SK-N-SH (cell line): Measurements from ENCODE around the gene MAML3. TPM values are rescaled to one million over a fixed set of nuclear protein-coding genes. Genes with fewer than 3 reads are reported as not detected.

Experiments used
- CTCF ChIA-PET: fragments of 300-600, 350-600 bp; formaldehyde crosslinking; extraction: SDS; loops from one replicate; lab custom pipeline; 2021; lab: Yijun Ruan, JAX
- POLR2A ChIA-PET: fragments of 350-600 bp; sonication (Branson Sonifier 250); formaldehyde crosslinking; extraction: SDS; loops from one replicate; lab custom pipeline; 2020; ENCODE audit warnings: antibody characterized with exemption, inconsistent platforms; lab: Yijun Ruan, JAX
- DNase-seq: peaks from one replicate; pipeline ENCODE4 v3.0.0; 2012
- H2AFZ ChIP-seq: fragments of 200-600 bp; sonication (generic); 2 replicates; pipeline ENCODE4 v1.8.1; 2016; ENCODE audit warnings: antibody characterized with exemption, mild to moderate bottlenecking, low read depth
- H3F3A ChIP-seq: fragments of 200-600 bp; sonication (generic); replicated peaks from 2 replicates; pipeline ENCODE3; 2016; ENCODE audit warnings: antibody characterized with exemption, mild to moderate bottlenecking; ENCODE audit not compliant: insufficient read depth
- H3K27ac ChIP-seq, 2 experiments: fragments of 200-500 bp in 1 of 2; fragments of 200-600 bp in 1 of 2; sonication (Bioruptor generic) in 1 of 2; sonication (generic), shearing (Covaris generic) in 1 of 2; 2 replicates each; pipeline versions ENCODE4 v1.5.1 to v1.6.1; 2014 to 2016; ENCODE audit warnings: low read depth in 2 of 2, inconsistent platforms in 1 of 2, low read length in 1 of 2, mild to moderate bottlenecking in 1 of 2, mixed read lengths in 1 of 2
- H3K27me3 ChIP-seq: fragments of 200-600 bp; sonication (generic), shearing (Covaris generic); 2 replicates; pipeline ENCODE4 v1.6.1; 2016; ENCODE audit warnings: mixed run types; ENCODE audit not compliant: insufficient read depth
- H3K36me3 ChIP-seq, 2 experiments: fragments of 200-500 bp in 1 of 2; fragments of 200-600 bp in 1 of 2; sonication (Bioruptor generic) in 1 of 2; sonication (generic) in 1 of 2; replicated peaks in 1 of 2; 2 replicates each; pipeline versions ENCODE3 to v1.5.1; 2014 to 2016; ENCODE audit warnings: low read length in 1 of 2, mild to moderate bottlenecking in 1 of 2; ENCODE audit not compliant: insufficient read depth in 2 of 2, control insufficient read depth in 1 of 2
- H3K4me1 ChIP-seq, 2 experiments: fragments of 200-500 bp in 1 of 2; fragments of 200-600 bp in 1 of 2; sonication (Bioruptor generic) in 1 of 2; sonication (generic), shearing (Covaris generic) in 1 of 2; 2 replicates each; pipeline versions ENCODE4 v1.5.1 to v1.6.1; 2014 to 2016; ENCODE audit warnings: low read depth in 1 of 2, low read length in 1 of 2, mixed run types in 1 of 2; ENCODE audit not compliant: insufficient read depth in 2 of 2, control insufficient read depth in 1 of 2
- H3K4me2 ChIP-seq: fragments of 200-600 bp; sonication (generic), shearing (Covaris generic); 2 replicates; pipeline ENCODE4 v1.6.1; 2017; ENCODE audit warnings: mixed run types
- H3K4me3 ChIP-seq, 2 experiments: fragments of 200-500 bp in 1 of 2; fragments of 200-600 bp in 1 of 2; sonication (Bioruptor generic) in 1 of 2; sonication (generic), shearing (Covaris generic) in 1 of 2; 2 replicates each; pipeline versions ENCODE4 v1.5.1 to v1.8.1; 2014 to 2016; ENCODE audit warnings: low read depth in 2 of 2, inconsistent platforms in 1 of 2, low read length in 1 of 2, mild to moderate bottlenecking in 1 of 2, mixed read lengths in 1 of 2, moderate library complexity in 1 of 2
- H3K79me2 ChIP-seq: fragments of 200-600 bp; sonication (generic); 2 replicates; pipeline ENCODE4 v1.8.1; 2017; ENCODE audit warnings: mild to moderate bottlenecking; ENCODE audit not compliant: insufficient read depth
- H3K9ac ChIP-seq: fragments of 200-600 bp; sonication (generic); 2 replicates; pipeline ENCODE4 v1.6.1; 2017; ENCODE audit warnings: mixed run types
- H3K9me2 ChIP-seq: fragments of 200-600 bp; sonication (generic); 2 replicates; pipeline ENCODE4 v1.6.1; 2017; ENCODE audit warnings: mixed run types
- H3K9me3 ChIP-seq: fragments of 200-600 bp; sonication (generic); 2 replicates; pipeline ENCODE4 v1.6.1; 2017; ENCODE audit warnings: mixed run types, mild to moderate bottlenecking, moderate library complexity
- H4K20me1 ChIP-seq: fragments of 200-600 bp; sonication (generic); 2 replicates; pipeline ENCODE4 v1.6.1; 2017; ENCODE audit warnings: mild to moderate bottlenecking, mixed run types; ENCODE audit not compliant: insufficient read depth
- CHD2 ChIP-seq: fragments of 150-350 bp; IDR thresholded peaks from 2 replicates; pipeline ENCODE4 v1.6.1; 2018; ENCODE audit warnings: low read length; ENCODE audit not compliant: partially characterized antibody
- ELF1 ChIP-seq: IDR thresholded peaks from 2 replicates; pipeline ENCODE4 v1.4.0; 2012
- EP300 ChIP-seq, 2 experiments: IDR thresholded peaks; 2 replicates each; pipeline versions ENCODE4 v1.4.0 to v1.6.1; 2012; ENCODE audit warnings: borderline replicate concordance in 1 of 2, low read depth in 1 of 2, low read length in 1 of 2
- EZH2phosphoT487 ChIP-seq: fragments of 200-600 bp; sonication (generic); IDR thresholded peaks from 2 replicates; pipeline ENCODE4 v1.6.1; 2017; ENCODE audit warnings: low read depth, mixed run types, mild to moderate bottlenecking, antibody characterized with exemption, moderate library complexity, borderline replicate concordance
- FOXM1 ChIP-seq: IDR thresholded peaks from 2 replicates; pipeline ENCODE4 v1.4.0; 2012; ENCODE audit warnings: low read depth, mild to moderate bottlenecking
- GABPA ChIP-seq: IDR thresholded peaks from 2 replicates; pipeline ENCODE4 v1.4.0; 2012; ENCODE audit warnings: low read depth, mild to moderate bottlenecking
- IRF3 ChIP-seq: fragments of 150-350 bp; IDR thresholded peaks from 2 replicates; pipeline ENCODE4 v1.6.1; 2016; ENCODE audit warnings: mild to moderate bottlenecking, low read depth, low read length
- JUND ChIP-seq: IDR thresholded peaks from 2 replicates; pipeline ENCODE4 v1.4.0; 2012
- MEF2A ChIP-seq: IDR thresholded peaks from 2 replicates; pipeline ENCODE4 v1.4.0; 2012; ENCODE audit warnings: low read depth, borderline replicate concordance
- MXI1 ChIP-seq: IDR thresholded peaks from 2 replicates; pipeline ENCODE4 v1.6.1; 2012; ENCODE audit warnings: mild to moderate bottlenecking, low read depth, low read length, improper control_type of control experiment
- NRF1 ChIP-seq: IDR thresholded peaks from 2 replicates; pipeline ENCODE4 v1.6.1; 2012; ENCODE audit warnings: low read depth, mild to moderate bottlenecking, low read length
- POLR2AphosphoS5 ChIP-seq: IDR thresholded peaks from 2 replicates; pipeline ENCODE4 v1.6.1; 2012; ENCODE audit warnings: low read depth, low read length
- RCOR1 ChIP-seq: fragments of 150-350 bp; IDR thresholded peaks from 2 replicates; pipeline ENCODE4 v1.6.1; 2017; ENCODE audit warnings: antibody characterized with exemption, low read length
- REST ChIP-seq: IDR thresholded peaks from 2 replicates; pipeline ENCODE4 v1.6.1; 2012; ENCODE audit warnings: mild to moderate bottlenecking, low read depth, low read length, moderate library complexity
- RFX5 ChIP-seq: IDR thresholded peaks from 2 replicates; pipeline ENCODE4 v1.6.1; 2012; ENCODE audit warnings: mild to moderate bottlenecking, improper control_type of control experiment, low read length
- RXRA ChIP-seq: IDR thresholded peaks from 2 replicates; pipeline ENCODE4 v1.4.0; 2012; ENCODE audit warnings: low read depth, mild to moderate bottlenecking, borderline replicate concordance
- SIN3A ChIP-seq: IDR thresholded peaks from 2 replicates; pipeline ENCODE4 v1.6.1; 2012; ENCODE audit warnings: low read depth, mild to moderate bottlenecking, low read length, moderate library complexity, borderline replicate concordance
- TCF12 ChIP-seq: IDR thresholded peaks from 2 replicates; pipeline ENCODE4 v1.4.0; 2012
- USF1 ChIP-seq: IDR thresholded peaks from 2 replicates; pipeline ENCODE4 v1.4.0; 2012; ENCODE audit warnings: low read depth, borderline replicate concordance
- USF2 ChIP-seq: fragments of 150-350 bp; IDR thresholded peaks from 2 replicates; pipeline ENCODE4 v1.6.1; 2017; ENCODE audit warnings: antibody characterized with exemption, low read length, low read depth, borderline replicate concordance
- WGBS: methylation state at CpG from one replicate; pipeline ENCODE4 v1.1.6; 2017; ENCODE audit warnings: low lambda C conversion rate; 5-methylcytosine and 5-hydroxymethylcytosine counted together
- polyA plus RNA-seq, 3 experiments: library from polyadenylated mRNA; depleted of rRNA; stranded (reverse); fragments of >200 nt; gene quantifications; 2 replicates each; pipeline ENCODE4 v1.2.3, GENCODE V29; 2012

Gene MAML3
- polyA plus RNA-seq, 1 of the 3 experiments (the other 2 are of a cell fraction): 5.3 TPM

- TF ChIP-seq GABPA (no peak), MEF2A (no peak), FOXM1 (no peak), RFX5 (no peak), EZH2phosphoT487 (no peak), CHD2 (no peak), ELF1 (no peak), NRF1 (no peak), POLR2AphosphoS5 (no peak), USF1 (no peak)
Measured at GRCh38 chr4:139858436-139859205, 295.4 kb downstream of the MAML3 start (continued).

GRCh38 chr4:139857977-139858376 lies 296.0 kb downstream of the MAML3 start:
- POLR2A ChIA-PET: interaction anchor here (0.9 to 3.1 kb wide), 9 partner anchors 9 to 380 kb away, joined by 3 to 12 read pairs (median 5); no protein-coding TSS in a partner anchor
- no peak for DNase-seq
- Histone ChIP-seq H3F3A (no peaks in the 10 kb centered on the region), H4K20me1 (no peaks in the 10 kb centered on the region), H3K9me3 (no peaks in the 10 kb centered on the region), H3K4me2 (no peak overlapping the region), H2AFZ (no peak overlapping the region), H3K27ac (peak overlapping the region in 1 of 2 experiments; percentile 99; a peak in 2 of 4 replicates), H3K9me2 (no peaks in the 10 kb centered on the region), H3K27me3 (no peaks in the 10 kb centered on the region), H3K9ac (no peak overlapping the region), H3K4me3 (no peak overlapping the region), H3K4me1 (peaks cover 9 to 41% of the 10 kb centered on the region in 2 experiments; a peak in 3 of 4 replicates), H3K79me2 (no peaks in the 10 kb centered on the region), H3K36me3 (peaks cover 0 to 2% of the 10 kb centered on the region in 2 experiments)
- WGBS: 63% methylated on average over 2 of the region's 2 CpGs
- CTCF ChIA-PET: interaction anchor here (0.9 to 1.5 kb wide), 6 partner anchors 11 to 123 kb away, joined by 3 to 7 read pairs (median 4); no protein-coding TSS in a partner anchor
- no peak for TF ChIP-seq JUND
- TF ChIP-seq EZH2phosphoT487: no peak
- no peak for TF ChIP-seq USF2
- TF ChIP-seq TCF12: no peak
- TF ChIP-seq RXRA: no peak
- no peak for TF ChIP-seq EP300 (IDR thresholded peaks at IDR 0.05; ENCODE audit: borderline replicate concordance in 1 of 2, low read depth in 1 of 2, low read length in 1 of 2)
- TF ChIP-seq IRF3: no peak
- TF ChIP-seq MXI1: no peak
- TF ChIP-seq POLR2AphosphoS5: no peak
- no peak for TF ChIP-seq RCOR1
- TF ChIP-seq SIN3A: no peak
- no peak for TF ChIP-seq GABPA
- no peak for TF ChIP-seq REST
- TF ChIP-seq FOXM1: no peak
